ENCODE results near the gene TTC34.
"Not testable (repeated sequence)": the region's sequence is repeated elsewhere in the genome, so short reads cannot be mapped to it uniquely, and the experiment has no call there.

- TF ChIP-seq CTCF, POLR2A (IDR thresholded peaks at IDR 0.05): not testable (repeated sequence)
These were observed 49.0 kb downstream of the TTC34 start for GRCh38 chr1:2752503-2752902.
